ENCODE data around the gene SLC25A39.

SLC25A39 gene

GRCh38 chr17:44311562-44312181, 13.0 kb downstream of the SLC25A39 start:
- no peak for DNase-seq

- DNase-seq = no peak
These were observed 13.8 kb downstream of the SLC25A39 start for GRCh38 chr17:44310609-44311376.

GRCh38 chr17:44310188-44310587, 14.4 kb downstream of the SLC25A39 start:
- no peak for DNase-seq

GRCh38 chr17:44309472-44309871, 15.2 kb downstream of the SLC25A39 start:
- no peak for DNase-seq

GRCh38 chr17:44308865-44309264, 15.8 kb downstream of the SLC25A39 start:
- peak; percentile 9 for DNase-seq

- peak; percentile 89 for DNase-seq
These were observed 16.3 kb downstream of the SLC25A39 start, which contains the start of gene RUNDC3A for GRCh38 chr17:44308320-44308818. Gene RUNDC3A, plus strand, starts transcription at chr17:44308601. Its CDS starts 232 bp downstream, at chr17:44308833.

GRCh38 chr17:44307387-44308186, 17.0 kb downstream of the SLC25A39 start:
- DNase-seq = no peak

GRCh38 chr17:44304651-44305050, 20.0 kb downstream of the SLC25A39 start:
- no peak for DNase-seq

- no peak for DNase-seq
These were observed 26.6 kb downstream of the SLC25A39 start for GRCh38 chr17:44297975-44298374.

GRCh38 chr17:44293509-44294226, 31.0 kb downstream of the SLC25A39 start:
- no peak for DNase-seq

- DNase-seq = no peak
These were observed 37.0 kb downstream of the SLC25A39 start for GRCh38 chr17:44287651-44288050.

GRCh38 chr17:44284024-44284400, 40.6 kb downstream of the SLC25A39 start:
- no peak for DNase-seq

- no peak for DNase-seq
These were observed 41.1 kb downstream of the SLC25A39 start for GRCh38 chr17:44283344-44284023.

- no peak for DNase-seq
These were observed 42.4 kb downstream of the SLC25A39 start for GRCh38 chr17:44282264-44282663.

- DNase-seq = no peak
These were observed 43.1 kb downstream of the SLC25A39 start for GRCh38 chr17:44281570-44281969.

- no peak for DNase-seq
These were observed 44.2 kb downstream of the SLC25A39 start for GRCh38 chr17:44280392-44280937.

GRCh38 chr17:44279666-44280391, 44.8 kb downstream of the SLC25A39 start:
- DNase-seq = peak; percentile 42

GRCh38 chr17:44279346-44279665, 45.3 kb downstream of the SLC25A39 start:
- no peak for DNase-seq

GRCh38 chr17:44277976-44278375, 46.6 kb downstream of the SLC25A39 start:
- DNase-seq = no peak

- no peak for DNase-seq
These were observed 51.0 kb downstream of the SLC25A39 start for GRCh38 chr17:44273607-44274006.

GRCh38 chr17:44272954-44273353, 51.7 kb downstream of the SLC25A39 start:
- no peak for DNase-seq
